OCI-LY3 (cell line): ENCODE data around the gene WFDC5.

Source experiments
- CTCF ChIP-seq: fragments of 200-600, 300-600 bp; sonication (generic); IDR thresholded peaks from 2 replicates; pipeline ENCODE4 v1.5.1; 2014; ENCODE audit warnings: antibody characterized with exemption, low read length, low read depth
- EZH2phosphoT487 ChIP-seq: fragments of 200-600 bp; shearing (Covaris generic); IDR thresholded peaks from 2 replicates; pipeline ENCODE4 v1.6.1; 2018; ENCODE audit warnings: antibody characterized with exemption, mixed run types, low read depth

DNA sequence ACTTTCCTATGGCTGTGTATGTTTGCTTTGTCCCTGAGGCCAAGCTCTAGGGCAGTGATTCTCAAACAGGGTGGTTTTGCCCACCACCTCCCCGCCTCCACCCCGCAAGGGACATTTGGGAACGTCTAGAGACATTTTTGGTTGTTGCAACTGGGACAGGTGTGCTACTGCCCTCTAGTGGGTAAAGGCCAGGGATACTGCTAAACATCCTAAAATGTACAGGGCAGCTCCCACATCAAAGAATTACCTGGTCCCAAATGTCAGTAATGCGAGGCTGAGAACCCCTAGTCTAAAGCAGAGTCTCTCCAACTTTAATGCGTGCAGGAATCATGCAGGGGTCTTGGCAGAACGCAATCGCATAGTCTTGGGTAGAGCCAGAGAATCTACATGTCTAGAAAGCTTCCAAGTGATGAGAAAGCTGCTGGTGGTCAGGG lies 19.2 kb downstream of the WFDC5 start:
- peak; percentile 86 for TF ChIP-seq CTCF
- no peak for TF ChIP-seq EZH2phosphoT487
